GM20431 (cell line): ENCODE data around the gene ATF2.

Experiments
- in situ Hi-C: fragments of 300-500 bp; cut with MseI, MboI; formaldehyde crosslinking; loops from one replicate; pipeline ENCODE4 v1.15.0; 2020; ENCODE audit warnings: low sequenced_read_pairs; ENCODE audit not compliant: unreplicated experiment

Gene ATF2

GRCh38 chr2:175167792-175168563 is at the start of gene ATF2:
TSS of gene ATF2 (minus strand) at chr2:175168203. CDS start at chr2:175136443, 31,760 bp downstream.
- in situ Hi-C loops: no loop called here

- in situ Hi-C loops: no loop called here
Observed at GRCh38 chr2:175207741-175208438, 39.9 kb upstream of the ATF2 start.

GRCh38 chr2:175206866-175207265 is 38.9 kb upstream of the ATF2 start:
- in situ Hi-C loops: no loop called here

GRCh38 chr2:175205523-175205922 is 37.5 kb upstream of the ATF2 start:
- in situ Hi-C loops: no loop called here

- in situ Hi-C loops: no loop called here
Observed at GRCh38 chr2:175203621-175204496, 35.9 kb upstream of the ATF2 start.

GRCh38 chr2:175195012-175195411 is 27.0 kb upstream of the ATF2 start:
- in situ Hi-C loops: no loop called here

GRCh38 chr2:175188761-175189160 is 20.8 kb upstream of the ATF2 start:
- in situ Hi-C loops: no loop called here

GRCh38 chr2:175187378-175187777 is 19.4 kb upstream of the ATF2 start:
- in situ Hi-C loops: no loop called here

- in situ Hi-C loops: no loop called here
Observed at GRCh38 chr2:175183674-175184073, 15.7 kb upstream of the ATF2 start.

- in situ Hi-C loops: no loop called here
Observed at GRCh38 chr2:175181877-175182308, 13.9 kb upstream of the ATF2 start.

GRCh38 chr2:175181104-175181876 is 13.3 kb upstream of the ATF2 start, which contains the start of gene ATP5MC3:
TSS of gene ATP5MC3 (minus strand) at chr2:175181710. CDS start at chr2:175181393, 317 bp downstream.
- in situ Hi-C loops: no loop called here

GRCh38 chr2:175180701-175181103 is 12.7 kb upstream of the ATF2 start:
- in situ Hi-C loops: no loop called here

- in situ Hi-C loops: no loop called here
Observed at GRCh38 chr2:175176624-175177023, 8.6 kb upstream of the ATF2 start.

GRCh38 chr2:175175896-175176295 is 7.9 kb upstream of the ATF2 start:
- in situ Hi-C loops: no loop called here

- in situ Hi-C loops: no loop called here
Observed at GRCh38 chr2:175175320-175175719, 7.3 kb upstream of the ATF2 start.

- in situ Hi-C loops: no loop called here
Observed at GRCh38 chr2:175170659-175171304, 2.8 kb upstream of the ATF2 start.

GRCh38 chr2:175169191-175169590 is 1.2 kb upstream of the ATF2 start:
- in situ Hi-C loops: no loop called here

- in situ Hi-C loops: no loop called here
Observed at GRCh38 chr2:175168564-175168945, 552 bp upstream of the ATF2 start.

GRCh38 chr2:175167076-175167791 is 769 bp downstream of the ATF2 start:
- in situ Hi-C loops: no loop called here
